ENCODE measurements around the gene ANAPC1. TPM values are rescaled to one million over a fixed set of nuclear protein-coding genes. Genes with fewer than 3 reads are reported as not detected.

The ANAPC1 gene, protein sequence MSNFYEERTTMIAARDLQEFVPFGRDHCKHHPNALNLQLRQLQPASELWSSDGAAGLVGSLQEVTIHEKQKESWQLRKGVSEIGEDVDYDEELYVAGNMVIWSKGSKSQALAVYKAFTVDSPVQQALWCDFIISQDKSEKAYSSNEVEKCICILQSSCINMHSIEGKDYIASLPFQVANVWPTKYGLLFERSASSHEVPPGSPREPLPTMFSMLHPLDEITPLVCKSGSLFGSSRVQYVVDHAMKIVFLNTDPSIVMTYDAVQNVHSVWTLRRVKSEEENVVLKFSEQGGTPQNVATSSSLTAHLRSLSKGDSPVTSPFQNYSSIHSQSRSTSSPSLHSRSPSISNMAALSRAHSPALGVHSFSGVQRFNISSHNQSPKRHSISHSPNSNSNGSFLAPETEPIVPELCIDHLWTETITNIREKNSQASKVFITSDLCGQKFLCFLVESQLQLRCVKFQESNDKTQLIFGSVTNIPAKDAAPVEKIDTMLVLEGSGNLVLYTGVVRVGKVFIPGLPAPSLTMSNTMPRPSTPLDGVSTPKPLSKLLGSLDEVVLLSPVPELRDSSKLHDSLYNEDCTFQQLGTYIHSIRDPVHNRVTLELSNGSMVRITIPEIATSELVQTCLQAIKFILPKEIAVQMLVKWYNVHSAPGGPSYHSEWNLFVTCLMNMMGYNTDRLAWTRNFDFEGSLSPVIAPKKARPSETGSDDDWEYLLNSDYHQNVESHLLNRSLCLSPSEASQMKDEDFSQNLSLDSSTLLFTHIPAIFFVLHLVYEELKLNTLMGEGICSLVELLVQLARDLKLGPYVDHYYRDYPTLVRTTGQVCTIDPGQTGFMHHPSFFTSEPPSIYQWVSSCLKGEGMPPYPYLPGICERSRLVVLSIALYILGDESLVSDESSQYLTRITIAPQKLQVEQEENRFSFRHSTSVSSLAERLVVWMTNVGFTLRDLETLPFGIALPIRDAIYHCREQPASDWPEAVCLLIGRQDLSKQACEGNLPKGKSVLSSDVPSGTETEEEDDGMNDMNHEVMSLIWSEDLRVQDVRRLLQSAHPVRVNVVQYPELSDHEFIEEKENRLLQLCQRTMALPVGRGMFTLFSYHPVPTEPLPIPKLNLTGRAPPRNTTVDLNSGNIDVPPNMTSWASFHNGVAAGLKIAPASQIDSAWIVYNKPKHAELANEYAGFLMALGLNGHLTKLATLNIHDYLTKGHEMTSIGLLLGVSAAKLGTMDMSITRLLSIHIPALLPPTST (N-terminal part only)
- total RNA-seq: 52.3 and 62.0 TPM in 2 replicates

DNA sequence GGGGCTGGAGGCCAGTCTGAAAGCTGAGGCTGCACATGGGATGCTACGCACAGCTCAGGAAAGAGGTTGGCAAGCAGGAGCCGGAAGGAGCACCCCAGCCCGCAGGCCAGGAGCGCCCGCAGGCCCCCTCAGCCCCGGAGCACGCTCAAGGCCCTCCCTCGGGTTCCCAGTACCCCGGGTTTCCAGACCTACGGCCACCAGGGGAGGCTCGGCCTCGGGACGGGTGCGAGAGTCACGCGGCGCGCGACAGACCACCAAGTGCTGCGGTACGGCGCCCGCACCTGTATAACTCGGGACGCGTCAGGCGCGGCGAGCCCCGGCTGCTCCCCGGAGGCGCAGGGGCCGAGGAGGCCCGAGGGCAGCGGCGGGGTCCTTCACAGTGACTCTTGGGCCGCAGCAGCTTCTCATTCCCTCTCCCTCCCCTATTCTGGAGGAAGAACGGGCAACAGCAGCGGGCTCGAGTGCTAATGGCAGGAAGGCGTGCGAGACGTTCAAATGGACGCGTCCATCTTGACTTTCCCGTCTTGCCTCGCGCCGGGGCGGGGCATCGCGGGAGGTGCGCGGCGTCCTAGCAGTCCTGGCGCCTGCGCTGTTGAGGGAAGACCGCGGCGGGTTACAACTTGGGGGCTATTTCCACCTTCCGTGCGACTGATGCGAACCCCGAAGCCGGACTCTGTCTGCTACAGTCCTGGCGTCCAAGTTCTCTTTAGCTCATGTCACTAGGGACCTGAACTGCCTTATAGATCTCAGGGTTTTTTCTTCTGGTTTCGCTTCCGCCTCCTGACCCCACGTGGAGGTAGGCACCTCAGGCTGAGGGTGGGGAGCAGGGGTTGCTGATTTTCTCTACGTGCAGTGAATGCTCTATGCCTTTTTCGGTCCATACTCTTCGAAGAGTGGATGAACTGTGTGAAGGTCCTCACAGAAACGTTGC, at the start of gene ANAPC1:
Gene ANAPC1, minus strand, starts transcription at position 533 of the 931 bp plus-strand sequence. CDS start 3,368 bp downstream, outside the sequence.

GRCh38 chr2:111897924-111898702, 14.1 kb upstream of the ANAPC1 start, which contains the start of gene MERTK:
Gene MERTK (plus strand): TSS chr2:111898607. CDS start chr2:111898736, 129 bp downstream.

Other genes starting within 250 kb of the ANAPC1 start
- gene MERTK, start 14.4 kb upstream of the ANAPC1 start, total RNA-seq: 0.30 and 0.46 TPM in 2 replicates
- 74.7 and 115 TPM in 2 replicates for gene TMEM87B, start 171.1 kb upstream of the ANAPC1 start, total RNA-seq